HG03558 (cell line): ENCODE measurements around the gene CDC14B.

Experiments used
- ATAC-seq: cut with Tn5 transposase; IDR thresholded peaks from one replicate; pipeline ENCODE4 v1.9.1; 2021; ENCODE audit warnings: moderate number of reproducible peaks; ENCODE audit not compliant: unreplicated experiment; ENCODE audit errors: extremely low read depth

Gene CDC14B

GRCh38 chr9:96491079-96491879, 128.4 kb downstream of the CDC14B start:
- no peak for ATAC-seq

- no peak for ATAC-seq
Observed at GRCh38 chr9:96490534-96491078, 129.0 kb downstream of the CDC14B start.

- ATAC-seq = no peak
Observed at GRCh38 chr9:96489482-96489979, 130.1 kb downstream of the CDC14B start.

- no peak for ATAC-seq
Observed at GRCh38 chr9:96487949-96488348, 131.7 kb downstream of the CDC14B start.

GRCh38 chr9:96487029-96487396, 132.6 kb downstream of the CDC14B start:
- ATAC-seq = no peak

- ATAC-seq = no peak
Observed at GRCh38 chr9:96486386-96487028, 133.1 kb downstream of the CDC14B start.

- ATAC-seq = no peak
Observed at GRCh38 chr9:96485280-96485679, 134.4 kb downstream of the CDC14B start.

GRCh38 chr9:96484521-96484931, 135.1 kb downstream of the CDC14B start:
- ATAC-seq = peak; percentile 88

- no peak for ATAC-seq
Observed at GRCh38 chr9:96483733-96484390, 135.8 kb downstream of the CDC14B start.

GRCh38 chr9:96483197-96483596, 136.4 kb downstream of the CDC14B start:
- no peak for ATAC-seq

GRCh38 chr9:96482476-96482875, 137.2 kb downstream of the CDC14B start:
- ATAC-seq = no peak

GRCh38 chr9:96480736-96481135, 138.9 kb downstream of the CDC14B start:
- ATAC-seq = no peak

- peak; percentile 51 for ATAC-seq
Observed at GRCh38 chr9:96478829-96479371, 140.7 kb downstream of the CDC14B start.

- ATAC-seq = no peak
Observed at GRCh38 chr9:96476591-96476990, 143.1 kb downstream of the CDC14B start.

GRCh38 chr9:96476013-96476412, 143.6 kb downstream of the CDC14B start:
- no peak for ATAC-seq

GRCh38 chr9:96467784-96468183, 151.9 kb downstream of the CDC14B start:
- ATAC-seq = no peak

- no peak for ATAC-seq
Observed at GRCh38 chr9:96464426-96464825, 155.2 kb downstream of the CDC14B start.

- no peak for ATAC-seq
Observed at GRCh38 chr9:96462541-96462940, 157.1 kb downstream of the CDC14B start.

- no peak for ATAC-seq
Observed at GRCh38 chr9:96461336-96461735, 158.3 kb downstream of the CDC14B start.

- no peak for ATAC-seq
Observed at GRCh38 chr9:96460882-96461281, 158.8 kb downstream of the CDC14B start.

- ATAC-seq = no peak
Observed at GRCh38 chr9:96460470-96460869, 159.2 kb downstream of the CDC14B start.
